ENCODE data around the gene OSBP. TPM values are rescaled to one million over a fixed set of nuclear protein-coding genes. Genes with fewer than 3 reads are reported as not detected.
A peak's percentile ranks its signal among the peaks of the same experiment; 100 is the strongest.

Gene OSBP
- total RNA-seq, 2 experiments from 2014 or later: 41.6 to 41.8 TPM

DNA sequence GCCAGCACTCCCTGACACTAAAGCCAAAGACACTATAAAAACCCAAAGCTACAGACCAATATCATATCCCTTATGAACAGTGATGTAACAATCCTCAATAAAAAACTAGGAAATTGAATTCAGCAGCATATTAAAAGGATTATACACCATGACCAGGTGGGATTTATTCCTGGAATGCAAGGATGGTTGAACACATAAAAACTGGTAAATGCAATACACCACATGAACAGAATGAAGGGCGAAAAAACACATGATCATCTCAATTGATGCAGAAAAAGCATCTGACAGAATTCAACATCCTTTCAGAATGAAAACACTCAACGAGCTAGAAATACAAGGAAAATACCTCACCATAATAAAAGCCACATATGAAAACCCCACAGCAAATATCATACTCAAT is 31.3 kb downstream of the OSBP start:
- ATAC-seq (ENCODE audit: low read depth) (no peak), DNase-seq (no peak)
- peaks cover 60% of the 10 kb centered on the region for H3K36me3 Mint-ChIP-seq
- H3K27me3 Mint-ChIP-seq: no peaks in the 10 kb centered on the region
- H3K4me3 Mint-ChIP-seq: no peak overlapping the region
- POLR2A ChIA-PET: no interaction called here
- H3K9me3 Mint-ChIP-seq: peaks cover 8% of the 10 kb centered on the region
- H3K4me1 Mint-ChIP-seq: peaks cover 2% of the 10 kb centered on the region
- no peak overlapping the region for H3K27ac Mint-ChIP-seq

GRCh38 chr11:59582006-59582405 is 33.6 kb downstream of the OSBP start:
- DNase-seq: no peak
- Mint-ChIP-seq H3K27me3 (no peaks in the 10 kb centered on the region), H3K9me3 (peaks cover 8% of the 10 kb centered on the region), H3K36me3 (peaks cover 62% of the 10 kb centered on the region), H3K4me3 (no peak overlapping the region), H3K4me1 (peaks cover 2% of the 10 kb centered on the region), H3K27ac (no peak overlapping the region)
- POLR2A ChIA-PET: no interaction called here
- ATAC-seq (ENCODE audit: low read depth): no peak

- H3K9me3 Mint-ChIP-seq: no peaks in the 10 kb centered on the region
- DNase-seq (no peak), ATAC-seq (ENCODE audit: low read depth) (no peak)
- H3K4me3 Mint-ChIP-seq: no peak overlapping the region
- H3K4me1 Mint-ChIP-seq: no peaks in the 10 kb centered on the region
- peaks cover 44% of the 10 kb centered on the region for H3K36me3 Mint-ChIP-seq
- H3K27me3 Mint-ChIP-seq: no peaks in the 10 kb centered on the region
- no peak overlapping the region for H3K27ac Mint-ChIP-seq
- POLR2A ChIA-PET: interaction anchor here (0.7 kb wide), 1 partner anchor 16 kb away, joined by 4 read pairs; no protein-coding TSS in a partner anchor
Measured at GRCh38 chr11:59578369-59578768, 37.2 kb downstream of the OSBP start.

- no peak overlapping the region for H3K4me3 Mint-ChIP-seq
- H3K27me3 Mint-ChIP-seq: no peaks in the 10 kb centered on the region
- peaks cover 35% of the 10 kb centered on the region for H3K36me3 Mint-ChIP-seq
- no peak for DNase-seq
- H3K4me1 Mint-ChIP-seq: no peaks in the 10 kb centered on the region
- H3K27ac Mint-ChIP-seq: no peak overlapping the region
- ATAC-seq (ENCODE audit: low read depth): no peak
- no peaks in the 10 kb centered on the region for H3K9me3 Mint-ChIP-seq
- POLR2A ChIA-PET: no interaction called here
Measured at GRCh38 chr11:59575505-59575904, 40.1 kb downstream of the OSBP start.

GRCh38 chr11:59574932-59575502 is 40.6 kb downstream of the OSBP start:
- H3K27ac Mint-ChIP-seq: no peak overlapping the region
- H3K27me3 Mint-ChIP-seq: no peaks in the 10 kb centered on the region
- no peak overlapping the region for H3K4me3 Mint-ChIP-seq
- no peaks in the 10 kb centered on the region for H3K9me3 Mint-ChIP-seq
- peaks cover 30% of the 10 kb centered on the region for H3K36me3 Mint-ChIP-seq
- DNase-seq (no peak), ATAC-seq (ENCODE audit: low read depth) (no peak)
- POLR2A ChIA-PET: no interaction called here
- H3K4me1 Mint-ChIP-seq: no peaks in the 10 kb centered on the region

DNA sequence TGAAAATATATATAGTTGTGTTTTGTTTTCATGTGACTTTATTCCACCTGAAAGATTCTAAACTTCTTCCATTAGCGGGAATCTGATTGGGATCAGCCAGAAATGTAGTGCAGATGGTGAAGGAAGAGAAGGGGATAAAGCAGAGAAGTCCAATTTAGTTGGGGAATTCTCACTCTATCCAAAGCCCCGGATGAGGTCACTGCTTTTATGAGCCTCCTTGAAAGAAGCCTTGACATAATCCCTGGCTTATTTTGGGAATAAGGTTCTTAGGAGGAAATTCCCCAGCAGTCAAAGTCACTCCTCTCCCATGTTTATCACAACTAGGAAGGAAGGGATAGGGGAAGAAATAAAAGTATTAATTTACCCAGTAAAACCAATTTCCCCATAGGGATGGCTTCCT is 41.1 kb downstream of the OSBP start:
- Mint-ChIP-seq H3K36me3 (peaks cover 24% of the 10 kb centered on the region), H3K27me3 (no peaks in the 10 kb centered on the region), H3K4me1 (no peaks in the 10 kb centered on the region), H3K4me3 (no peak overlapping the region), H3K9me3 (no peaks in the 10 kb centered on the region), H3K27ac (no peak overlapping the region)
- POLR2A ChIA-PET: no interaction called here
- DNase-seq: no peak
- ATAC-seq (ENCODE audit: low read depth): no peak

- Mint-ChIP-seq H3K36me3 (peaks cover 13% of the 10 kb centered on the region), H3K27me3 (no peaks in the 10 kb centered on the region), H3K27ac (no peak overlapping the region), H3K4me3 (no peak overlapping the region), H3K4me1 (no peaks in the 10 kb centered on the region), H3K9me3 (no peaks in the 10 kb centered on the region)
- no peak for DNase-seq
- POLR2A ChIA-PET: interaction anchor here (0.8 kb wide), 1 partner anchor 13 kb away, joined by 4 read pairs; no protein-coding TSS in a partner anchor
- ATAC-seq (ENCODE audit: low read depth): no peak
Measured at GRCh38 chr11:59573216-59573615, 42.4 kb downstream of the OSBP start.

GRCh38 chr11:59572091-59572490 is 43.5 kb downstream of the OSBP start:
- DNase-seq (no peak), ATAC-seq (ENCODE audit: low read depth) (no peak)
- Mint-ChIP-seq H3K36me3 (peaks cover 7% of the 10 kb centered on the region), H3K4me3 (no peak overlapping the region), H3K27ac (no peak overlapping the region), H3K4me1 (no peaks in the 10 kb centered on the region), H3K27me3 (no peaks in the 10 kb centered on the region), H3K9me3 (no peaks in the 10 kb centered on the region)
- POLR2A ChIA-PET: no interaction called here

GRCh38 chr11:59562292-59562691 is 53.3 kb downstream of the OSBP start:
- H3K4me3 Mint-ChIP-seq: no peak overlapping the region
- peaks cover 2% of the 10 kb centered on the region for H3K27me3 Mint-ChIP-seq
- ATAC-seq (ENCODE audit: low read depth): no peak
- H3K36me3 Mint-ChIP-seq: peaks cover 2% of the 10 kb centered on the region
- DNase-seq: no peak
- peaks cover 29% of the 10 kb centered on the region for H3K4me1 Mint-ChIP-seq
- H3K27ac Mint-ChIP-seq: peak overlapping the region; percentile 25
- H3K9me3 Mint-ChIP-seq: no peaks in the 10 kb centered on the region
- POLR2A ChIA-PET: interaction anchor here (0.6 to 2.4 kb wide), 3 partner anchors 12 to 53 kb away, joined by 4 to 12 read pairs (median 9); partner anchors contain the start of gene OSBP

DNA sequence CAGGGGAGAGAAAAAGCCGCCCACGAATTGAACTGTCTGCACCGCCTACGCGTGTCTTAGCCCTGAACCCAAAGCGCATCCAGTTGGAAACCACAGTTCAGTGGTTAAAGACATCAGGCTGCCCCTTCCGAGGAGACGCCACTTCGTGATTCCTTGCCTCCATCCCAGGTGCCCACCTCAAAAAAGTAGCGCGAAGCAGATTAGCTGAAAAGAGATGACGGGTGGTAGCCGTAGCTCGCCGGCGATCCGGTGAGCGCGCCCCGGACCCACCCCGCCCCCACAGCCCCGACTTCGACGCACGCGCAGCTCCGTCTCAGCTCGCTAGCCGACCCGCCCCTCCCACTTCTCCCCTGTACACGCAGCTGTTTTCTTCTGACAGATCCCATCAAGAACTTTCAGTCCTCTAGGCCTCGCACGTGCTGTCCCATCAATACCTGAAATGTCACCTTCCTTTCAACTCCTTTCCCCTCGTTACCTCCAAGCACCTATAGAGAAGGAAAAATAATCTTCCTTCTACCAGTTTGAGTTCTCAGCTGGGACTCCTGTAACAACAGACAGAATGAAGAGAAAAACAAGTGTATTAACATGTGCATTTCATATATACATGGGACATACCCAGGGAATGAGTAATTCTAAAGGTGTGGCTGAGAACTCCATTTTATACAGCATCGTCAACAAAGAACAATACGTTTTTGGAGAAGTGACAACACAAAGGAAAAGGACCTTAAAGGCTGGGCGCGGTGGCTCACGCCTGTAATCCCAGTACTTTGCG is 54.7 kb downstream of the OSBP start:
- Mint-ChIP-seq H3K36me3 (peaks cover 2% of the 10 kb centered on the region), H3K4me3 (peak overlapping the region; percentile 92), H3K9me3 (no peaks in the 10 kb centered on the region), H3K27me3 (peaks cover 5% of the 10 kb centered on the region), H3K4me1 (peaks cover 39% of the 10 kb centered on the region), H3K27ac (peak overlapping the region; percentile 97)
- POLR2A ChIA-PET: interaction anchor here (0.5 to 2.4 kb wide), 5 partner anchors 11 to 108 kb away, joined by 4 to 12 read pairs (median 9); partner anchors contain the start of genes OSBP and PATL1
- DNase-seq (peak; percentile 74), ATAC-seq (ENCODE audit: low read depth) (peak; percentile 57)

DNA sequence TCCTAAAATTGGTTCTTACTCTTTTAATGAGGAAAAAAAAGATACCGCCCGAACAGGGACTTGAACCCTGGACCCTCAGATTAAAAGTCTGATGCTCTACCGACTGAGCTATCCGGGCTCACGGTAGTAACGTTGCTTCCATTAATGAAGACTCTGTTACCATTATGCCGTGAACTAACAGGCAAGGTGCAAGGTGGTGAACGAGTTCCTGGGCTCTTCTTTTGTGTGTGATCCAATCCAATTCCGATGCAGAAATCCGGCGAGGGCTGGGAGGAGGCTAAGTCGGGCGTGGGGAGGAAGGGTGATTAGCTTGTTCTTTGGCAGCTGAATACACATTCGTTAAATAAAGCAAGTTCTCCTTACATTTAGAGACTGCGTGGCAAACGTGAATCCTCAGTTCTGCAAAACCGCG is 55.3 kb downstream of the OSBP start:
- DNase-seq (no peak), ATAC-seq (ENCODE audit: low read depth) (peak; percentile 31)
- peaks cover 42% of the 10 kb centered on the region for H3K4me1 Mint-ChIP-seq
- H3K27ac Mint-ChIP-seq: peak overlapping the region; percentile 97
- H3K27me3 Mint-ChIP-seq: peaks cover 11% of the 10 kb centered on the region
- H3K36me3 Mint-ChIP-seq: peaks cover 2% of the 10 kb centered on the region
- H3K9me3 Mint-ChIP-seq: no peaks in the 10 kb centered on the region
- peak overlapping the region; percentile 92 for H3K4me3 Mint-ChIP-seq
- POLR2A ChIA-PET: interaction anchor here (0.5 to 2.4 kb wide), 5 partner anchors 10 to 108 kb away, joined by 4 to 12 read pairs (median 9); partner anchors contain the start of genes OSBP and PATL1

DNA sequence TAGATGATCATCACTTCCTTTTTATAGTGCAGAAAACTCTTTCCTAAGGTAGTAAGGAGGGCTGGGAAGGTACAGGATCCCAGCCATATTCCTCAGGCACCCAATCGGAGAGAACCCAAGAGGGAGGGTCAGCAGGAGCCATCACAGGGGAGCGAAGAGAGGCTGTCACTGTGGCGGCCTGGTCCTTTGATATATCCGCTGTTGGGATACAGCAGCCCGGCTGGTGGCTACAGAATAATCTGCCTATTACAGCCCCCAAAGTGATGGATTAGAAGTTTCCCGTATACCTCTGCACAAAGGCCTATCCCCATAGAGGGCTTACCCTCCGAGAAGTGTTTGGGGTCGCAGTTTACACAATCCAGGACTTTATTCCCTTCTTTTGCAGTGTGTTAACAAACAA is 55.7 kb downstream of the OSBP start:
- H3K27ac Mint-ChIP-seq: peak overlapping the region; percentile 97
- H3K4me3 Mint-ChIP-seq: peak overlapping the region; percentile 92
- DNase-seq (no peak), ATAC-seq (ENCODE audit: low read depth) (no peak)
- no peaks in the 10 kb centered on the region for H3K9me3 Mint-ChIP-seq
- POLR2A ChIA-PET: interaction anchor here (1.6 to 1.8 kb wide), 2 partner anchors 56 to 109 kb away, joined by 6 to 9 read pairs; partner anchors contain the start of genes OSBP and PATL1
- H3K27me3 Mint-ChIP-seq: peaks cover 11% of the 10 kb centered on the region
- peaks cover 42% of the 10 kb centered on the region for H3K4me1 Mint-ChIP-seq
- peaks cover 2% of the 10 kb centered on the region for H3K36me3 Mint-ChIP-seq

DNA sequence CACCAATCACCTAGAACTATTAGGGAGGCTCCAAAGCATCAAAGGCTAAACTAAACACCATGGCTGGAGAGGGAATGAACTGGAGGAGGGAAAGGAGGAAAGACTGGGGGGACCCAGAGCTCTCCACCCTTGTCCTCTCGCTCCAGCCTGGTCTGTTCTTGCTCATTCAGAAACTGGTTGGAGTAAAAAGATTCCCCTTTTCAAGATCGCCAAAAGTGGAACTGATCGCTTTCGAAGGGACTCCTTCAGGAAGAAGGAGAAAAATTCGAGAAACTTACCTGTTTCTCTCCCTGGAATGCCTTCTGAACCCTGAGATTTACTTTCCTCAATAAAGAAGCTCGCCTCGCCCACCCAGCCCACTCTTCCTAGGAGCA is 57.3 kb downstream of the OSBP start:
- H3K27ac Mint-ChIP-seq: peak overlapping the region; percentile 52
- peaks cover 42% of the 10 kb centered on the region for H3K4me1 Mint-ChIP-seq
- POLR2A ChIA-PET: interaction anchor here (0.6 to 1.6 kb wide), 4 partner anchors 9 to 111 kb away, joined by 3 to 6 read pairs (median 4); partner anchors contain the start of genes OSBP and PATL1

More for the DNA sequence above, 57.3 kb downstream of the OSBP start:
- H3K27me3 Mint-ChIP-seq: peaks cover 14% of the 10 kb centered on the region
- peaks cover 2% of the 10 kb centered on the region for H3K36me3 Mint-ChIP-seq
- ATAC-seq (ENCODE audit: low read depth) (no peak), DNase-seq (no peak)
- peak overlapping the region; percentile 82 for H3K4me3 Mint-ChIP-seq
- H3K9me3 Mint-ChIP-seq: no peaks in the 10 kb centered on the region
